Peyer's patch (tissue), 4 donors: ENCODE data around the gene TLR5.

ENCODE experiments used
- POLR2A ChIP-seq, 2 donors: fragments of 450-650 bp; IDR thresholded peaks; one replicate each; pipeline ENCODE4 v1.5.1; 2017; ENCODE audit warnings: antibody characterized with exemption in 2 of 2, mild to moderate bottlenecking in 2 of 2, moderate library complexity in 2 of 2
- TF ChIP-seq, protein P1 (sequence below), 6 experiments: fragments of 450-650 bp in 4 of 6; fragments of 200-600 bp in 2 of 6; sonication (generic) in 1 of 6; IDR thresholded peaks; one replicate each; pipeline ENCODE4 v1.5.1; 2017 to 2019; ENCODE audit warnings: antibody characterized with exemption in 6 of 6, mild to moderate bottlenecking in 3 of 6, moderate library complexity in 1 of 6

DNA sequence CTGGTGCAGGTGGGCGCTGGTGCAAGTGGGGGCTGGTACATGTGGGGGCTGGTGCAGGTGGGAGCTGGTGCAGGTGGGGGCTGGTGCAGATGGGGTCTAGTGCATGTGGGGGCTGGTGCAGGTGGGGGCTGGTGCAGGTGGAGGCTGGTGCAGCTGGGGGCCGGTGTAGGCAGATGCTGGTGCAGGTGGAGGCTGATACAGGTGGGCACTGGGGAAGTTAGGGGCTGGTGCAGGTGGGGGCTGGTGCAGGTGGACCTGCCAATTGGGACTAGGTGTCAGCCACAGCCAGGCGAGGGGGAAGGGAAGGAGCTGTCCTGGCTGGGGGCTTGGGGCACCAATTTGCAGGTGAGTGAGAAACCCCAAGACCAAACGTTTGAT is 46.5 kb upstream of the TLR5 start:
- TF ChIP-seq, protein P1, sequence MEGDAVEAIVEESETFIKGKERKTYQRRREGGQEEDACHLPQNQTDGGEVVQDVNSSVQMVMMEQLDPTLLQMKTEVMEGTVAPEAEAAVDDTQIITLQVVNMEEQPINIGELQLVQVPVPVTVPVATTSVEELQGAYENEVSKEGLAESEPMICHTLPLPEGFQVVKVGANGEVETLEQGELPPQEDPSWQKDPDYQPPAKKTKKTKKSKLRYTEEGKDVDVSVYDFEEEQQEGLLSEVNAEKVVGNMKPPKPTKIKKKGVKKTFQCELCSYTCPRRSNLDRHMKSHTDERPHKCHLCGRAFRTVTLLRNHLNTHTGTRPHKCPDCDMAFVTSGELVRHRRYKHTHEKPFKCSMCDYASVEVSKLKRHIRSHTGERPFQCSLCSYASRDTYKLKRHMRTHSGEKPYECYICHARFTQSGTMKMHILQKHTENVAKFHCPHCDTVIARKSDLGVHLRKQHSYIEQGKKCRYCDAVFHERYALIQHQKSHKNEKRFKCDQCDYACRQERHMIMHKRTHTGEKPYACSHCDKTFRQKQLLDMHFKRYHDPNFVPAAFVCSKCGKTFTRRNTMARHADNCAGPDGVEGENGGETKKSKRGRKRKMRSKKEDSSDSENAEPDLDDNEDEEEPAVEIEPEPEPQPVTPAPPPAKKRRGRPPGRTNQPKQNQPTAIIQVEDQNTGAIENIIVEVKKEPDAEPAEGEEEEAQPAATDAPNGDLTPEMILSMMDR (IDR thresholded peaks at IDR 0.05): no peak
- TF ChIP-seq POLR2A (IDR thresholded peaks at IDR 0.05): no peak
